Tibial nerve (tissue), 4 donors: ENCODE measurements around the gene POLDIP2. TPM values are rescaled to one million over a fixed set of nuclear protein-coding genes. Genes with fewer than 3 reads are reported as not detected.

ENCODE experiments used
- DNase-seq, 2 donors: peaks; one replicate each; pipeline ENCODE4 v3.0.0-alpha.2; 2019; ENCODE audit warnings: low spot score in 2 of 2
- H3K27ac ChIP-seq, 4 donors: fragments of 200-600 bp; sonication (generic) in 3 of 4; one replicate each; pipeline ENCODE4 v1.5.1; 2017 to 2019; ENCODE audit warnings: mild to moderate bottlenecking in 1 of 4
- H3K27me3 ChIP-seq, 2 donors: fragments of 200-600 bp; sonication (generic) in 1 of 2; one replicate each; pipeline versions ENCODE4 v1.5.1 to v1.6.0; 2017 to 2019
- H3K36me3 ChIP-seq, 3 donors: fragments of 200-600 bp; sonication (generic); one replicate each; pipeline ENCODE4 v1.5.1; 2018 to 2019
- H3K4me1 ChIP-seq, 4 donors: fragments of 200-600 bp; sonication (generic) in 3 of 4; one replicate each; pipeline ENCODE4 v1.5.1; 2017 to 2019
- H3K4me3 ChIP-seq, 4 donors: fragments of 200-600 bp; sonication (generic) in 3 of 4; one replicate each; pipeline ENCODE4 v1.5.1; 2017 to 2019; ENCODE audit warnings: mild to moderate bottlenecking in 1 of 4, moderate library complexity in 1 of 4
- H3K9me3 ChIP-seq, 4 donors: fragments of 200-600 bp; sonication (generic) in 3 of 4; one replicate each; pipeline ENCODE4 v1.5.1; 2017 to 2019
- CTCF ChIP-seq, 5 experiments: fragments of 200-600 bp in 3 of 5; fragments of 450-650 bp in 2 of 5; sonication (generic) in 3 of 5; IDR thresholded peaks; one replicate each; pipeline ENCODE4 v1.5.1; 2016 to 2019; ENCODE audit warnings: antibody characterized with exemption in 5 of 5, mild to moderate bottlenecking in 3 of 5, moderate library complexity in 2 of 5
- EP300 ChIP-seq, 2 donors: sonication (generic); formaldehyde crosslinking; IDR thresholded peaks; one replicate each; pipeline ENCODE4 v1.6.1; 2017; ENCODE audit warnings: antibody characterized with exemption in 2 of 2, mild to moderate bottlenecking in 1 of 2
- POLR2A ChIP-seq, 2 donors: fragments of 450-650 bp; IDR thresholded peaks; one replicate each; pipeline ENCODE4 v1.6.1; 2017; ENCODE audit warnings: antibody characterized with exemption in 2 of 2, mild to moderate bottlenecking in 2 of 2, moderate library complexity in 2 of 2
- WGBS, 2 donors: methylation state at CpG; one replicate each; pipeline ENCODE4 v1.1.5; 2018; 5-methylcytosine and 5-hydroxymethylcytosine counted together
- total RNA-seq, 4 donors: library from RNA; depleted of rRNA; stranded (reverse); fragments of >200 nt; gene quantifications; one replicate each; pipeline ENCODE4 v1.1.0, GENCODE V29; 2016

POLDIP2 gene
- total RNA-seq, 4 donors from 2014 or later = 56.5 to 87.9 (median 66.6) TPM

GRCh38 chr17:28397687-28398279, 40.5 kb upstream of the POLDIP2 start:
- no peak for DNase-seq
- TF ChIP-seq POLR2A (IDR thresholded peaks at IDR 0.05) (no peak), EP300 (IDR thresholded peaks at IDR 0.05) (no peak), CTCF (IDR thresholded peaks at IDR 0.05) (no peak)
- H3K27me3 ChIP-seq = no peaks in the 10 kb centered on the region
- no peak overlapping the region for H3K4me3 ChIP-seq
- peaks cover 0 to 99% (median 0%) of the 10 kb centered on the region in 3 donors for H3K36me3 ChIP-seq
- peaks cover 0 to 2% (median 0%) of the 10 kb centered on the region in 4 donors for H3K4me1 ChIP-seq
- no peak overlapping the region for H3K27ac ChIP-seq
- 70 to 72% methylated on average over 7 of the region's 7 CpGs for WGBS, 2 donors
- H3K9me3 ChIP-seq = no peaks in the 10 kb centered on the region

- H3K27ac ChIP-seq = no peak overlapping the region
- WGBS, 2 donors = 95 to 98% methylated on average over 3 of the region's 3 CpGs
- no peaks in the 10 kb centered on the region for H3K9me3 ChIP-seq
- peaks cover 0 to 2% (median 0%) of the 10 kb centered on the region in 4 donors for H3K4me1 ChIP-seq
- no peak overlapping the region for H3K4me3 ChIP-seq
- no peak for DNase-seq
- TF ChIP-seq POLR2A (IDR thresholded peaks at IDR 0.05) (no peak), EP300 (IDR thresholded peaks at IDR 0.05) (no peak), CTCF (IDR thresholded peaks at IDR 0.05) (no peak)
- peaks cover 0 to 99% (median 0%) of the 10 kb centered on the region in 3 donors for H3K36me3 ChIP-seq
- no peaks in the 10 kb centered on the region for H3K27me3 ChIP-seq
These were observed 39.9 kb upstream of the POLDIP2 start for GRCh38 chr17:28397275-28397674.

GRCh38 chr17:28396635-28397239, 39.4 kb upstream of the POLDIP2 start:
- peaks cover 0 to 99% (median 0%) of the 10 kb centered on the region in 3 donors for H3K36me3 ChIP-seq
- 77 to 97% methylated on average over 3 to 6 of the region's 6 CpGs for WGBS, 2 donors

DNA sequence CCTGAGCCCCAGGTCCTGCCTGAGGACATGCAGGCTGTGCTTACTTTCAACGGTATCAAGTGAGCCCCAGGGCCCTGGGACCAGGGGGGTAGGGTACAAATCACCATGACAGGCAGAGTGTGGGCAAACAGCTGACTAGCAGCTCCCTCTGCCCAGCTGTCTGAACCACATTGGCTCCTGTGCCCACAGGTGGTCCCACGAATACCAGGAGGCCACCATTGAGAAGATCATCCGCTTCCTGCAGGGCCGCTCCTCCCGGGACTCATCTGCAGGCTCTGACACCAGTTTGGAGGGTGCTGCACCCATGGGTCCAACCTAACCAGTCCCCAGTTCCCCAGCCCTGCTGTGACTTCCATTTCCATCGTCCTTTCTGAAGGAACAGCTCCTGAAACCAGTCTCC, 38.6 kb upstream of the POLDIP2 start:
- H3K36me3 ChIP-seq = peaks cover 0 to 98% (median 0%) of the 10 kb centered on the region in 3 donors

More at GRCh38 chr17:28396635-28397239, 39.4 kb upstream of the POLDIP2 start:
- Histone ChIP-seq H3K4me3 (no peak overlapping the region), H3K4me1 (peaks cover 0 to 2% (median 0%) of the 10 kb centered on the region in 4 donors), H3K27ac (no peak overlapping the region), H3K27me3 (no peaks in the 10 kb centered on the region), H3K9me3 (no peaks in the 10 kb centered on the region)
- no peak for DNase-seq
- TF ChIP-seq POLR2A (IDR thresholded peaks at IDR 0.05) = no peak
- no peak for TF ChIP-seq EP300 (IDR thresholded peaks at IDR 0.05)
- no peak for TF ChIP-seq CTCF (IDR thresholded peaks at IDR 0.05)

More for the DNA sequence above, 38.6 kb upstream of the POLDIP2 start:
- DNase-seq = no peak
- Histone ChIP-seq H3K9me3 (no peaks in the 10 kb centered on the region), H3K27ac (no peak overlapping the region), H3K4me3 (no peak overlapping the region), H3K27me3 (no peaks in the 10 kb centered on the region), H3K4me1 (peaks cover 0 to 2% (median 0%) of the 10 kb centered on the region in 4 donors)
- TF ChIP-seq CTCF (IDR thresholded peaks at IDR 0.05) = no peak
- TF ChIP-seq POLR2A (IDR thresholded peaks at IDR 0.05) = no peak
- TF ChIP-seq EP300 (IDR thresholded peaks at IDR 0.05) = no peak
- WGBS, 2 donors = 82 to 86% methylated on average over 6 of the region's 6 CpGs
